Measurements from ENCODE around the gene RNF148. TPM values are rescaled to one million over a fixed set of nuclear protein-coding genes. Genes with fewer than 3 reads are reported as not detected.

Gene RNF148
- total and polyA plus RNA-seq, 7 donors: 0.05 TPM; not detected in 6

DNA sequence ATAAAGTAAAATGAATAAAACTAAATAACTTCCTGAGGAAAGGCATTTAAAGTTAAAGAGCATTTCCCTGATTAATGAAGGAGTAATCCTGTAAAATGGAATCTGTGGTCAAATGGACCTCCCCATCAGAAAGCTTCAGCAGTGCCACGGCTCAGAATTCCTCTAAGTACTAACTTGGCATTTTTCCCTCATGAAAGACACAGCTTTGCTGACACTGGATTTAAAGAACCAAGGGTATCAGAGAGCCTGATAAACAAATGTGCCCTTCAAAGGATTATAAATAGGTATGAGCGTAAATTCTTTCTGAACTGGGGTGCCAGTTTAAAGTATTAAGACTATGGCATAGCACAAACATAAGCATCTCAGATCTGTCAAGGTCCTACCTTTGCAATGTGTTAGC lies 24.2 kb upstream of the RNF148 start:
- Histone ChIP-seq H3K36me3 (ENCODE audit: insufficient read depth in 1 of 2, low read depth in 1 of 2) (no peaks in the 10 kb centered on the region), H3K27me3 (ENCODE audit: insufficient read depth in 3 of 3, low read length in 2 of 3) (no peaks in the 10 kb centered on the region), H3K27ac (no peak overlapping the region), H3K4me1 (no peaks in the 10 kb centered on the region), H3K9me3 (no peaks in the 10 kb centered on the region), H3K4me3 (no peak overlapping the region)
- intact Hi-C loops (cut with DNase I): no loop called here
- DNase-seq (no peak), ATAC-seq (no peak)
- no peak for TF ChIP-seq CTCF (IDR thresholded peaks at IDR 0.05)
- WGBS, 3 donors: 55 to 62% (median 55%) methylated on average over 2 of the region's 2 CpGs

DNA sequence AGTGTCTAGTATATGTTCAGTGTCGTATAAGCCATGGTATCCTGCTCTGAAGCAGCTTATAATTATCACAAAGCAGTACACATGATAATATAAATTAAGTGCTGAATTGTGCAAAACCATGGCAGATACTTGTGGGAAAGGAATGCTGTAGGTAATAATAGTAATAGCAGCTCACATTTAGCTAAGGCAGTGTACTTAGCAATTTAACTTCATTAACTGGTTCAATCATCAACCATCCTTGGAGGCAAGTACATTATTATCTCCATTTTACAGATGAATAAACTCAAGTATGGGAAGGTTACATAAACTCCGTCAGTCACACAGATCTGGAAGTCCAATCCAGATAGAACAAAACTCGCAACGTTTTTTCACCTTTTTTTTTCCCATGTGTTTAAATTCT lies 21.6 kb upstream of the RNF148 start:
- no peaks in the 10 kb centered on the region for H3K9me3 ChIP-seq
- H3K27me3 ChIP-seq (ENCODE audit: insufficient read depth in 3 of 3, low read length in 2 of 3): no peaks in the 10 kb centered on the region
- H3K4me1 ChIP-seq: no peaks in the 10 kb centered on the region
- no peaks in the 10 kb centered on the region for H3K36me3 ChIP-seq (ENCODE audit: insufficient read depth in 1 of 2, low read depth in 1 of 2)
- TF ChIP-seq CTCF (IDR thresholded peaks at IDR 0.05): no peak
- WGBS, 3 donors: 86 to 88% (median 87%) methylated on average over 4 of the region's 4 CpGs
- H3K27ac ChIP-seq: no peak overlapping the region
- intact Hi-C loops (cut with DNase I): no loop called here
- DNase-seq: no peak
- ATAC-seq: no peak
- no peak overlapping the region for H3K4me3 ChIP-seq

- H3K9me3 ChIP-seq: no peaks in the 10 kb centered on the region
- no peaks in the 10 kb centered on the region for H3K4me1 ChIP-seq
- DNase-seq: no peak
- no peak overlapping the region for H3K27ac ChIP-seq
- no peaks in the 10 kb centered on the region for H3K27me3 ChIP-seq (ENCODE audit: insufficient read depth in 3 of 3, low read length in 2 of 3)
- no peaks in the 10 kb centered on the region for H3K36me3 ChIP-seq (ENCODE audit: insufficient read depth in 1 of 2, low read depth in 1 of 2)
- intact Hi-C loops (cut with DNase I): no loop called here
- no peak for TF ChIP-seq CTCF (IDR thresholded peaks at IDR 0.05)
- ATAC-seq: no peak
- WGBS, 3 donors: 61 to 70% (median 64%) methylated on average over 4 of the region's 4 CpGs
- no peak overlapping the region for H3K4me3 ChIP-seq
Observed at GRCh38 chr7:122719010-122719578, 16.4 kb upstream of the RNF148 start.

DNA sequence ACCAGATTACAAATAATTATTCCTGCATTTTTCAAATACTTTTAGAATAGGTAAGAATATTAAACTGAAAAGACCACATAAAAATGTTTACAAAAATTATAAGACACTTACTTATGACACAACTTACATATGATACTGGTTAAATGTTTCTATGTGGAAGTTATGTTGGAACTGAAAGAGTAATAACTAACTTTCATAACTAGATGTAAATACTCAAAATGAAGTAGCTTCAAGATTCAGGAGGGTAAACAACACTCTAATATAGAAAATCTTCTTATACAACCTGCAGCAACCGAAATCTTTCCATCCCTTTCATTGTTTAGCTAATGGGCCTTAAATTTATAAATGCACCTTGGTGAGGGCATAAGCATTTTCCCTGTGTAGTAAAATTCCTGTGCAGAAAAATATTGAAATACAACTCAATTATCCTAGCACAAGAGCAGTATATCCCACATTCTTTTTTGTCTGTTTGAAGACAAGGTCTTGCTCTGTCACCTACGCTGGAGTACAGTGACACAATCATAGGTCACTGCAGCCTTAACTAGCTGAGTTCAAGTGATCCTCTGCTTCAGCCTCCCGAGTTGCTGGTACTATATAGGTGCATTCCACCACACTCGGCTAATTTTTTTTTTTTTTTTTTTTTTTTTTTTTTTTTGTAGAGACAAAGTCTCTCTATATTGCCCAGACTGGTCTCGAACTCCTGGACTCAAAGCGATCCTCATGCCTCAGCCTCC lies 14.8 kb upstream of the RNF148 start:
- WGBS, 3 donors: 91 to 95% (median 93%) methylated on average over 6 of the region's 6 CpGs
- ATAC-seq (no peak), DNase-seq (no peak)
- H3K9me3 ChIP-seq: no peaks in the 10 kb centered on the region
- no peaks in the 10 kb centered on the region for H3K4me1 ChIP-seq
- intact Hi-C loops (cut with DNase I): no loop called here
- H3K4me3 ChIP-seq: no peak overlapping the region
- H3K27me3 ChIP-seq (ENCODE audit: insufficient read depth in 3 of 3, low read length in 2 of 3): no peaks in the 10 kb centered on the region
- no peak for TF ChIP-seq CTCF (IDR thresholded peaks at IDR 0.05)
- no peaks in the 10 kb centered on the region for H3K36me3 ChIP-seq (ENCODE audit: insufficient read depth in 1 of 2, low read depth in 1 of 2)
- no peak overlapping the region for H3K27ac ChIP-seq

Data from psoas muscle (tissue), 8 donors.